IgD-negative memory B cell (primary cell): Measurements from ENCODE around the gene SLC9A9. TPM values are rescaled to one million over a fixed set of nuclear protein-coding genes. Genes with fewer than 3 reads are reported as not detected.
"Not testable (repeated sequence)": the region's sequence is repeated elsewhere in the genome, so short reads cannot be mapped to it uniquely, and the experiment has no call there.

Source experiments
- H3K27ac Mint-ChIP-seq, 3 donors: one replicate each; pipeline ENCODE4 v1.8.0; 2020 to 2022; ENCODE audit warnings: mild to moderate bottlenecking in 3 of 3, mixed read lengths in 3 of 3, moderate library complexity in 1 of 3
- H3K27me3 Mint-ChIP-seq: one replicate; pipeline ENCODE4 v1.8.0; 2021; ENCODE audit warnings: mixed read lengths
- H3K36me3 Mint-ChIP-seq: one replicate; pipeline ENCODE4 v1.8.0; 2020; ENCODE audit warnings: mild to moderate bottlenecking, mixed read lengths
- H3K4me1 Mint-ChIP-seq, 3 donors: one replicate each; pipeline ENCODE4 v1.8.0; 2020 to 2022; ENCODE audit warnings: mixed read lengths in 3 of 3, mild to moderate bottlenecking in 1 of 3
- H3K4me3 Mint-ChIP-seq, 4 donors: one replicate each; pipeline ENCODE4 v1.8.0; 2020 to 2022; ENCODE audit warnings: mild to moderate bottlenecking in 4 of 4, mixed read lengths in 4 of 4, moderate library complexity in 3 of 4
- H3K9me3 Mint-ChIP-seq, 3 donors: one replicate each; pipeline ENCODE4 v1.8.0; 2020 to 2021; ENCODE audit warnings: mixed read lengths in 3 of 3, mild to moderate bottlenecking in 1 of 3
- polyA plus RNA-seq: library from polyadenylated mRNA; unstranded; fragments of 300-500 nt; fragmentation: Illumina TruSeq; gene quantifications from one replicate; pipeline ENCODE4 v1.2.3, GENCODE V29; 2021

The SLC9A9 gene
- polyA plus RNA-seq, 1 donor from 2014 or later, result 9.1 TPM

GRCh38 chr3:143529798-143530197, 318.5 kb downstream of the SLC9A9 start:
- H3K27ac Mint-ChIP-seq, result peak overlapping the region in 2 of 3 donors; percentile 32
- H3K27me3 Mint-ChIP-seq, result no peaks in the 10 kb centered on the region
- peaks cover 31 to 46% (median 38%) of the 10 kb centered on the region in 3 donors for H3K4me1 Mint-ChIP-seq
- H3K4me3 Mint-ChIP-seq, result peak overlapping the region in 1 of 4 donors; percentile 49
- peaks cover 0 to 4% (median 2%) of the 10 kb centered on the region in 3 donors for H3K9me3 Mint-ChIP-seq
- no peaks in the 10 kb centered on the region for H3K36me3 Mint-ChIP-seq

- H3K36me3 Mint-ChIP-seq, result peaks cover 2% of the 10 kb centered on the region
- H3K27ac Mint-ChIP-seq, result peak overlapping the region; percentile 32 to 91 (median 41)
- peaks cover 31 to 46% (median 38%) of the 10 kb centered on the region in 3 donors for H3K4me1 Mint-ChIP-seq
- H3K9me3 Mint-ChIP-seq, result peaks cover 0 to 7% (median 4%) of the 10 kb centered on the region in 3 donors
- H3K27me3 Mint-ChIP-seq, result no peaks in the 10 kb centered on the region
- H3K4me3 Mint-ChIP-seq, result peak overlapping the region; percentile 23 to 86 (median 73)
These were observed 319.2 kb downstream of the SLC9A9 start for GRCh38 chr3:143529018-143529478.

GRCh38 chr3:143526011-143526545, 322.2 kb downstream of the SLC9A9 start:
- Mint-ChIP-seq H3K27ac (no peak overlapping the region), H3K9me3 (peaks cover 0 to 7% (median 4%) of the 10 kb centered on the region in 3 donors), H3K27me3 (no peaks in the 10 kb centered on the region), H3K4me3 (no peak overlapping the region), H3K4me1 (peaks cover 26 to 41% (median 34%) of the 10 kb centered on the region in 3 donors), H3K36me3 (peaks cover 2% of the 10 kb centered on the region)

GRCh38 chr3:143525408-143525807, 322.9 kb downstream of the SLC9A9 start:
- Mint-ChIP-seq H3K27ac (no peak overlapping the region), H3K4me3 (no peak overlapping the region), H3K27me3 (no peaks in the 10 kb centered on the region), H3K36me3 (peaks cover 2% of the 10 kb centered on the region), H3K4me1 (peaks cover 19 to 34% (median 27%) of the 10 kb centered on the region in 3 donors), H3K9me3 (peaks cover 0 to 7% (median 4%) of the 10 kb centered on the region in 3 donors)

- no peak overlapping the region for H3K27ac Mint-ChIP-seq
- H3K36me3 Mint-ChIP-seq, result peaks cover 5% of the 10 kb centered on the region
- H3K27me3 Mint-ChIP-seq, result no peaks in the 10 kb centered on the region
- H3K9me3 Mint-ChIP-seq, result peaks cover 0 to 7% (median 4%) of the 10 kb centered on the region in 3 donors
- no peak overlapping the region for H3K4me3 Mint-ChIP-seq
- H3K4me1 Mint-ChIP-seq, result peaks cover 0 to 9% (median 9%) of the 10 kb centered on the region in 3 donors
These were observed 326.5 kb downstream of the SLC9A9 start for GRCh38 chr3:143521803-143522202.

- H3K36me3 Mint-ChIP-seq, result not testable (repeated sequence)
These were observed 331.1 kb downstream of the SLC9A9 start for GRCh38 chr3:143517131-143517530.

GRCh38 chr3:143514874-143515273, 333.4 kb downstream of the SLC9A9 start:
- Mint-ChIP-seq H3K4me1 (peaks cover 6 to 20% (median 8%) of the 10 kb centered on the region in 3 donors), H3K4me3 (no peak overlapping the region), H3K27me3 (no peaks in the 10 kb centered on the region), H3K36me3 (peaks cover 7% of the 10 kb centered on the region), H3K9me3 (peaks cover 0 to 2% (median 0%) of the 10 kb centered on the region in 3 donors), H3K27ac (no peak overlapping the region)

More at GRCh38 chr3:143517131-143517530, 331.1 kb downstream of the SLC9A9 start:
- H3K27ac Mint-ChIP-seq, H3K27me3 Mint-ChIP-seq, H3K9me3 Mint-ChIP-seq: not testable (repeated sequence)
- Mint-ChIP-seq H3K4me1 (peaks cover 6 to 20% (median 8%) of the 10 kb centered on the region in 3 donors), H3K4me3 (peak overlapping the region in 1 of 4 donors; percentile 26)

- peaks cover 0 to 2% (median 0%) of the 10 kb centered on the region in 3 donors for H3K9me3 Mint-ChIP-seq
- H3K36me3 Mint-ChIP-seq, result peaks cover 3% of the 10 kb centered on the region
- H3K27ac Mint-ChIP-seq, result no peak overlapping the region
- H3K27me3 Mint-ChIP-seq, result no peaks in the 10 kb centered on the region
- peak overlapping the region in 1 of 4 donors; percentile 21 for H3K4me3 Mint-ChIP-seq
- H3K4me1 Mint-ChIP-seq, result peaks cover 4 to 15% (median 6%) of the 10 kb centered on the region in 3 donors
These were observed 334.2 kb downstream of the SLC9A9 start for GRCh38 chr3:143514109-143514508.

- H3K4me1 Mint-ChIP-seq, result peaks cover 4 to 15% (median 6%) of the 10 kb centered on the region in 3 donors
- no peak overlapping the region for H3K27ac Mint-ChIP-seq
- peaks cover 4% of the 10 kb centered on the region for H3K36me3 Mint-ChIP-seq
- peaks cover 0 to 2% (median 0%) of the 10 kb centered on the region in 3 donors for H3K9me3 Mint-ChIP-seq
- no peak overlapping the region for H3K4me3 Mint-ChIP-seq
- H3K27me3 Mint-ChIP-seq, result no peaks in the 10 kb centered on the region
These were observed 336.9 kb downstream of the SLC9A9 start for GRCh38 chr3:143511174-143511879.

GRCh38 chr3:143510601-143511000, 337.7 kb downstream of the SLC9A9 start:
- no peaks in the 10 kb centered on the region for H3K27me3 Mint-ChIP-seq
- H3K27ac Mint-ChIP-seq, result no peak overlapping the region
- peaks cover 4% of the 10 kb centered on the region for H3K36me3 Mint-ChIP-seq
- H3K4me3 Mint-ChIP-seq, result no peak overlapping the region
- peaks cover 3 to 8% (median 4%) of the 10 kb centered on the region in 3 donors for H3K4me1 Mint-ChIP-seq
- peaks cover 0 to 2% (median 0%) of the 10 kb centered on the region in 3 donors for H3K9me3 Mint-ChIP-seq

- Mint-ChIP-seq H3K27ac (no peak overlapping the region), H3K4me1 (no peaks in the 10 kb centered on the region), H3K36me3 (peaks cover 7% of the 10 kb centered on the region), H3K4me3 (no peak overlapping the region), H3K9me3 (peaks cover 0 to 2% (median 0%) of the 10 kb centered on the region in 3 donors), H3K27me3 (no peaks in the 10 kb centered on the region)
These were observed 340.3 kb downstream of the SLC9A9 start for GRCh38 chr3:143507735-143508580.

GRCh38 chr3:143506190-143506589, 342.1 kb downstream of the SLC9A9 start:
- Mint-ChIP-seq H3K27me3 (no peaks in the 10 kb centered on the region), H3K4me3 (no peak overlapping the region), H3K4me1 (no peaks in the 10 kb centered on the region), H3K27ac (peak overlapping the region in 1 of 3 donors; percentile 47), H3K9me3 (peaks cover 0 to 2% (median 0%) of the 10 kb centered on the region in 3 donors), H3K36me3 (peaks cover 4% of the 10 kb centered on the region)

- H3K36me3 Mint-ChIP-seq, result peaks cover 6% of the 10 kb centered on the region
- H3K9me3 Mint-ChIP-seq, result peaks cover 0 to 2% (median 0%) of the 10 kb centered on the region in 3 donors
- peak overlapping the region in 1 of 3 donors; percentile 23 for H3K27ac Mint-ChIP-seq
- no peak overlapping the region for H3K4me3 Mint-ChIP-seq
- H3K27me3 Mint-ChIP-seq, result no peaks in the 10 kb centered on the region
- no peaks in the 10 kb centered on the region for H3K4me1 Mint-ChIP-seq
These were observed 344.9 kb downstream of the SLC9A9 start for GRCh38 chr3:143503325-143503885.

- peaks cover 0 to 5% (median 0%) of the 10 kb centered on the region in 3 donors for H3K9me3 Mint-ChIP-seq
- H3K36me3 Mint-ChIP-seq, result peaks cover 6% of the 10 kb centered on the region
- no peaks in the 10 kb centered on the region for H3K4me1 Mint-ChIP-seq
- no peak overlapping the region for H3K27ac Mint-ChIP-seq
- no peak overlapping the region for H3K4me3 Mint-ChIP-seq
- H3K27me3 Mint-ChIP-seq, result no peaks in the 10 kb centered on the region
These were observed 346.2 kb downstream of the SLC9A9 start for GRCh38 chr3:143502081-143502480.
